VCaP (cell line): ENCODE results near the gene LDLRAD4.

Experiments used
- H3K27ac ChIP-seq: fragments of 450-650 bp; 2 replicates; pipeline ENCODE4 v1.5.1; 2017
- CTCF ChIP-seq: fragments of 450-650 bp; conservative IDR thresholded peaks from 2 replicates; pipeline ENCODE4 v1.5.1; 2017; ENCODE audit warnings: mild to moderate bottlenecking, moderate library complexity

Gene LDLRAD4

GRCh38 chr18:13308369-13308768 lies 89.8 kb downstream of the LDLRAD4 start:
- H3K27ac ChIP-seq = no peak overlapping the region
- no peak for TF ChIP-seq CTCF

DNA sequence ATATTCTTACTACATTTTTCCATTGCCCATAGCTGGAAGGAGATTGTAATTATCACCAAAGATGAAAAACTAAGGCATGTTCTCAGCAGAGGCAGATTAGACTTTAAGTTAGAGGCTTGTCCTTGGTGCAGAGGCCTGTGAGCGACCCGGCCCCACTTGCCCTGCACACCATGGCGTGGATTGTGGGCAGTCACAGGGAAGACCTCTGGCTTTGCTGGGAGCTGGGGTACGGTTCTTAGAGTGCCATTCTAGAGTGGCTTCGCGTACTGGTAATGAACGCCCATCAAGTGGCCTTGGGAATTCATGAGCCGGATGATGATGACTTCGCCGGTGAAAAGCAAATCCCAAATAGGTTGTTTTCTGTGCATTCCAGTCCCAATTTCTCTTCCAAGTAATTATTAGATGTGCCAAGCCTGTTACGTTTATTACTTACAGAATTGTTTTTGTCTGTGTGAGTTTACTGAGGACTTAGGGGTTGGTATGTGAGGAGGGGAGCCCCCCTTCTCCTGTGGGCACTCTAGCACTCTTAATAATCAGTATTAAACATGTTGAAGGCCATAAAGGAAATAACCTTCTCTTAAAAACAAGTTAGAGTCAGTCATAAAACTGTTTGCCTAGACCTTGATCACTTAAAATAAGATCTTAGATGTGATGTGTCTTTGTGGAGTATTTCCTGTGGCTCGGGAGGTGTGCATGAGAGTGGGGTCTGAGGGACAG lies 90.6 kb downstream of the LDLRAD4 start:
- H3K27ac ChIP-seq = no peak overlapping the region
- no peak for TF ChIP-seq CTCF

DNA sequence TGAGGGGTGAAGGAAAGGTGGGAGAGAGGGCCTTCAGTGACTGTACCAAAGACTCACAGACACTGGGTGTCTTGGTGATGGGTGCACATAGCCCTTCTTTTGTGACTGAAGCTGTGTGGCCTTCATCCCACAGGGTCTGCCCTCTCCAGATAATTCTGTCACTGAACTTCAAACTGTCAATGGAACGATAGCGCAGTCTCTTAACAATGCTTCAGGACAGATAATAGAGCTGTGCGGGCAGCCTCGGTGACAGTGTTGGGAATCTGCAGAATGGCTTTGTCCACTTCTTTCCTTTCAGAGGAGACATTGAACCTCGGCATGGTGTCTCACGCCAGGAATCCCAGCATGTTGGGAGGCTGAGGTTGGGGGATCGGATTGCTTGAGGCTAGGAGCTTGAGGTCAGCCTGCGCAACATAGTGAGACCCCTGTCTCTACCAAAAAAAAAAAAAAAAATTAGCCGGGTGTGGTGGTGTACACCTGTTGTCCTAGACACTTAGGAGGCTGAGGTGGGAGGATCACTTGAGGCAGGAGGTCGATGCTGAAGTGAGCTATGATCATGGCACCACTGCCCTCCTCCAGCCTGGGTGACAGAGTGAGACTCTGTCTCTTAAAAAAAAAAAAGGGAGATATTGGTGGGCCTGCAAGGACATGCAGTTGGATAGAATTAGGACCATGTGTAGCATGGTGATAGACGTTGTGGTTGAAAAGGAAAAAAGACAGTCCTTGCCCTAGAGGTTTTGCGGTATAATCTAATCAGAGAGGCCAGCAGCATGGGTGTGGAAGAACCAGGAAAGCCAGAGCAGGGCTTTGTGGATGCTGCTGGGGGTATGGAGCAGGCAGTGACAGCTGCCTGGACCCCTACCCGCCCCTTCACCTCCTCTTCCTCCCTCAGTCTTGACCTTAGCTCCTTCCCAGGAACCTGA lies 91.4 kb downstream of the LDLRAD4 start:
- no peak overlapping the region for H3K27ac ChIP-seq

DNA sequence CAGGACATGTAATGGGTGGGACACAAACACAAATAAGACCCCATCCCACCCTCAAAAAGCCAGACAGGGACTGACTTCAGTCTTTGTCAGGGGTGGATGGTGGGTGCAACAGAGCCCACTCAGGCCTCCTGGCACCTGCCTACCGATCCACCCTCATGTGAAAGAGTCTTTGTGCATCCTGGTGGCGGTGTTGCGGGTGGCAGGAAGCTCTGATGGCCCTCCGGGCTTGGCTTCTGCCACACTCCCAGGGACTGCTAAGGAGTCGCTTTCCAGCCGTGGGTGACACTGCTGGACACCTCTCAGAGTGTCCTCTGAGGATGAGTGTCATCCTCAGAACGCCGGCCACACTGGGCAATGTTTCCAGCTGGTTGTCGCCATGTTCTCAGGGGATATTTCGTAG lies 92.6 kb downstream of the LDLRAD4 start:
- no peak overlapping the region for H3K27ac ChIP-seq
- no peak for TF ChIP-seq CTCF

More for the DNA sequence above, 91.4 kb downstream of the LDLRAD4 start:
- TF ChIP-seq CTCF = no peak

DNA sequence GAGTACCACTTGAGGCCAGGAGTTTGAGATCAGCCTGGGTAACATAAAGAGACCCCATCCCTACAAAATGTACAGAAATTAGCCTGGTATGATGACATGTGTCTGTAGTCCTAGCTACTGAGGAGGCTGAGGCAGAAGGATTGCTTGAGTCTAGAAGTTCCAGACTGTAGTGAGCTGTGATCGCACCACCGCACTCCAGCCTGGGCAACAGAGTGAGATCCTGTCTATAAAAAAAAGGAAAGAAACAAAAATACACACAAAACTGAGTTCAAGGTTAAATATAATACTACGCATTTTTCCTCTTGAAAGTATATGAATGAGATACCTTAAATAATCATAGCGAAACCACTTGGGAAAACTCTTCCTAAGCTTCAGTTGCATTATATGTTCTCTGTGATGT lies 94.0 kb downstream of the LDLRAD4 start:
- no peak overlapping the region for H3K27ac ChIP-seq
- TF ChIP-seq CTCF = no peak

- no peak overlapping the region for H3K27ac ChIP-seq
- no peak for TF ChIP-seq CTCF
Measured at GRCh38 chr18:13313006-13313686, 94.6 kb downstream of the LDLRAD4 start.

- H3K27ac ChIP-seq = no peak overlapping the region
- TF ChIP-seq CTCF = no peak
Measured at GRCh38 chr18:13315000-13315399, 96.4 kb downstream of the LDLRAD4 start.
